ENCODE data around the gene FSD1. TPM values are rescaled to one million over a fixed set of nuclear protein-coding genes. Genes with fewer than 3 reads are reported as not detected.

The FSD1 gene
- total RNA-seq, 2 donors from 2014 or later: 17.1 to 22.8 TPM

DNA sequence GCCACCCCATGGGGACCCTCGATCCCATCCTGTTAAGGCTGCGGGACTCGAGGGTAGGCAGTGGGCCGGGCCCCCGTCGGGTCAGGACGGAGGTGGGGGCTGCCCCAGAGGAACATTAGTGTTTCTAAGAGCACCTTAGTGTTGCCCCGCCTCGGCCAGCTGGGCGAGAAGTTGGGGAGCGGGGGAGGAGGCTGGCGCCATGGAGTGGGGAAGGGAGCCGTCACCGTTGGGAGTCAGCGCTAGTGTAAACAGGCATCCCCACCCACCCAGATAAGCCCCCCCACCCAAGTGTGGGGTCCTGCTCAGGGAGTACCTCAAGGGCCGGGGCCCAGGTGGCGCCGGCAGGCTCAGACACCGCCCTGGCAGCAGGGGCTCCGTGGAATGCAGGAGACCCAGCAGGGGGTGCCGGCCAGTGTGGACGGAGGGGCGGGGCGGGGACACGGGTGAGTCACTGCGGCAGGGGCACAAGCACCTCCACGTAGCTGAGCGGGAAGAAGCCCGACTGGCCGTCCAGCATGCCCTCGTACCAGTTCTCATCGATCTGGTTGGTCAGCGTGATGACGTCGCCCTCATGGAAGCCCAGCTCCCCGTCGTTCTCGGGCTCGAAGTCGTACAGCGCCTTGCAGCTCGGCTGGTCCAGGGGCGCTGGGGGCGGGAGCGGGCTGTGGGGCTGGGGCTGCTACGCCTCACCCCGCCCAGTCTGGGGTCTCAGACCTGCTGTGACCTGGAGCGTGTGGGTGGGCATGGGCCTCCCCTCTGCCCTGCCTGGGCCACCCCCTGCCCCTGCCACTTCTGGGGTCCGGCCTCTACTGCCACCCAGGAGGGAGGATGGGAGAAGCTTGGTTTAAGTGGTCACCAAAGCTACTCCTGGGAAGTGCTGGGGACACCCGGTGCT, 57.0 kb downstream of the FSD1 start:
- no peak overlapping the region for H3K4me3 Mint-ChIP-seq
- no peaks in the 10 kb centered on the region for H3K9me3 Mint-ChIP-seq
- no peaks in the 10 kb centered on the region for H3K4me1 Mint-ChIP-seq (ENCODE audit: low read depth)
- H3K27me3 Mint-ChIP-seq (ENCODE audit: low read depth): no peaks in the 10 kb centered on the region
- H3K36me3 Mint-ChIP-seq (ENCODE audit: insufficient read depth in 2 of 2): peaks cover 0 to 5% of the 10 kb centered on the region in 2 donors
- DNase-seq (no peak), ATAC-seq (replicated peaks in 1 of 2) (no peak)
- no peak overlapping the region for H3K27ac Mint-ChIP-seq

DNA sequence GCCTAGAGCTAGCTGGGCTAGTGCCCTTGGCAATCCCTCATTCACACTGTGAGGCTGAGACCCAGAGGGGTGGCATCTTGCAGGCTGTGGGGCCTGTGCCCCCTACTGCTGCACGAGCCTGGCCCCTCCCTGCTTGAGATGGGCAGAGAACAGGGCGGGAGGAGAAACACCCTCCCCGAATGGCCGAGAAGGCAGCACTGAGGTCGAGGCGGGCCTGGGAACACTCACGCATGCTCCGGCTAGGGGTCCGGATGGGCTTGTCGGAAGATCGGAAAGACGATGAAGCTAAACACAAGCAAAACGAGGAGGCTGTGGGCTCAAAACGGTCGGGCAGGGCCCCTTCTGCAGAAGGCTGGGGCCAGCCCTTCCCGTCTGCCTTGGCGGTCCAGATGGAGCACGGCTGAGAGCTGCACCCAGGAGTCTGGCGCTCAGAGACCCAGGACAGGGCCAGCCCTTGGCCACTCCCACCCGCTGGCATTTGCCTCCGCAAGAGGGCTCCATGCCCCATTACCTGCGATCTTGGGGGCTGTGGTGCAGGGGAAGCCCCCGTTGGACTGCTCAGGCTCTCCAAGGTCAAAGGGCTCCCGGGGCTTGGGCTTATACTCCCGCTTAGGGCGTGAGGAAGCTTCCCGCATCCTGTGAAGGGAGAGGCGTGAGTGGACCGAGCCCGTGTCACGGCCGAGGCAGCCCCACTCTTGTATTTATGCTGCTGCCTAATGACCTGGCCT, 57.9 kb downstream of the FSD1 start:
- H3K27ac Mint-ChIP-seq: no peak overlapping the region

DNA sequence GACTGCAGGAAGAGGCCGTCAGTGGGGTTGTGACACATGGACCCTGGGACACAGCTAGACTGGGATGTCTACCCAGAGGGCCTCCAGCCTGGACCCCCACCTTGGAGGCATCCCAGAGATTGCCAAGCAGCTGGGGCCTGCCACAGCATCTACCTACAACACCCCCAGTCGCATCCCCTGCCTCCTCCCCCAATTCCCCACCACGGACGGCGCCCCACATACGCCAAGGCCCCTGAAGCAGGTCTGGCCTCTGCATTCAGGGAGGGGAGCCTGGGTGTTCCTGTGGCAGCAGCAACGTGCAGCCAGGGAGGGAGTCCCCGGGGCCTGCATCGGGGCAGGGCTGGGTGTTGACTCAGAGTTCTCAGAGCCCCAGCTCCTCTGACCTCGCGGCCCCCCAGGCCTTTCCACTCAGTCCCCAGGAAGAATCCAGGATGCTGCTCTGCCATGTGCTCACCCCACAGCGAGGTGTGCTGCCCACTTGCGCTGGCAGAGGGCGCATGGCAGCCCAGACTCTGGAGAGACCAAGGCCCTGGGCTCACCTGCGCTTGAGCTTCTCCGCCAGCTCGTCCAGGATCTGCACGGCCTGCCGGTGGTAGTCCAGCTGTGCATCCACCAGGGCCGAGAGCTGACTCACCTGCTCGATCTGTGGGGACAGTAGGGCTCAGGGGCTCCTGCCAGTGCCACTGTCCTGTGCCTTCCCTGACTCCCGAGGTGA, 58.6 kb downstream of the FSD1 start:
- Mint-ChIP-seq H3K4me3 (no peak overlapping the region), H3K27ac (no peak overlapping the region), H3K9me3 (no peaks in the 10 kb centered on the region), H3K4me1 (ENCODE audit: low read depth) (peaks cover 2% of the 10 kb centered on the region), H3K27me3 (ENCODE audit: low read depth) (no peaks in the 10 kb centered on the region), H3K36me3 (ENCODE audit: insufficient read depth in 2 of 2) (peaks cover 0 to 5% of the 10 kb centered on the region in 2 donors)
- ATAC-seq (replicated peaks in 1 of 2) (no peak), DNase-seq (no peak)

More for the DNA sequence above, 57.9 kb downstream of the FSD1 start:
- DNase-seq (no peak), ATAC-seq (replicated peaks in 1 of 2) (no peak)
- Mint-ChIP-seq H3K9me3 (no peaks in the 10 kb centered on the region), H3K27me3 (ENCODE audit: low read depth) (no peaks in the 10 kb centered on the region), H3K4me1 (ENCODE audit: low read depth) (no peaks in the 10 kb centered on the region), H3K36me3 (ENCODE audit: insufficient read depth in 2 of 2) (peaks cover 0 to 5% of the 10 kb centered on the region in 2 donors), H3K4me3 (no peak overlapping the region)

DNA sequence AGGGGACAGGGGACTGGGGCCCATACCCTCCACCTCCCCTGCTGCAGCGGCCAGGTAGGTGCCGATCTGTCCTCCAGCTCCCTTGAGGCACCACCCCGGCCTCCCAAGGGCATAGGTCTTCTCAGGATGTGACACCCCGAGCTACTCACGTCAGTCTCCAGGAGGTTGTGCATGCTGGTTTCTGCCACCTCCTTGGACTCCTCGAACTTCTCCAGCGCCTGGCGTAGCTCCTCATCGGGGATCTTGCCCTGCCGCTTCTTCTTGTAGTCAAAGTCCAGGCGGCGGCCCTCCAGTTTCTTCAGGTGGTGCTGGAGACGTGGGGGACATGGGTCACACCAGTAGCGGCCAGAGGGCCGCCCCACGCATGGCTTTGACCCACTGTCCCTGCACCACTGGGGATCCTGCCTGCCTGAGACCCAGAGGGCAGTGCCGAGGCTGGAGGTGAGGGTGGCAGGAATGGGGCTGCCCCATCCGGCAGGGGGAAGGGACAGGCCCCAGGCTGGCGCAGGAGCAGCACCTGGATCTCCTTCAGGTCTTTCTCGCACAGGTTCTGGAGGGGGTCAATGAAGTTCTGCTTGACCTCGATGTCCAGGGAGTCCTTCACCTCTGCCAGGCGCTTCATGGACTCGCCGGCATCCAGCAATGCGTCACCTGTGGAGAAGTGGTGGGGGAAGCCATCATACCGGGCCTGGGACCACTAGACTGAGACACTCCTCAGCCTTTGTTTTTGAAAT, 59.3 kb downstream of the FSD1 start:
- Mint-ChIP-seq H3K27me3 (ENCODE audit: low read depth) (no peaks in the 10 kb centered on the region), H3K4me3 (no peak overlapping the region), H3K4me1 (ENCODE audit: low read depth) (peaks cover 9% of the 10 kb centered on the region), H3K27ac (no peak overlapping the region), H3K36me3 (ENCODE audit: insufficient read depth in 2 of 2) (peaks cover 0 to 5% of the 10 kb centered on the region in 2 donors), H3K9me3 (no peaks in the 10 kb centered on the region)
- DNase-seq: no peak
- no peak for ATAC-seq (replicated peaks in 1 of 2)

DNA sequence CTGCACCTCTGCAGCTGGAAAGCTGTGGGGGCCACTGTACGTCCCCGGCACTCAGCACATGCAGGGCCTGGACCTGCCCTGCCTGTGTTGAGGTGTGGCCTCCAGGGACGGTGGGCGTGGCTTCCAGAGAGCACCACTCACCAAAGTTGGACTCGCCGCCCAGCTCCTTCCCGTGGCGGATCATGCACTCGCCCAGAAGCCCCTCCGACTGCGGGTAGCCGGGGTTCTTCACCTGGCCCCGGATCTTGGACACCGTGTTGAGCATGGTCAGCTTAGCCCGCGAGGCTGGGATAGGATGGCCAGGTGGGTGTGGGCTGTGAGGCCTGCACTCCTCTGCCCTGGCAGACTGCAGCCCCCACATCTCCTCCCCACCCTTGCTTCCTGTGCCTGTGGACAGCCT, 60.9 kb downstream of the FSD1 start:
- no peaks in the 10 kb centered on the region for H3K27me3 Mint-ChIP-seq (ENCODE audit: low read depth)
- H3K4me1 Mint-ChIP-seq (ENCODE audit: low read depth): peaks cover 25% of the 10 kb centered on the region
- H3K36me3 Mint-ChIP-seq (ENCODE audit: insufficient read depth in 2 of 2): peaks cover 0 to 5% of the 10 kb centered on the region in 2 donors
- no peaks in the 10 kb centered on the region for H3K9me3 Mint-ChIP-seq
- H3K27ac Mint-ChIP-seq: no peak overlapping the region
- H3K4me3 Mint-ChIP-seq: no peak overlapping the region
- ATAC-seq (replicated peaks in 1 of 2) (no peak), DNase-seq (no peak)

DNA sequence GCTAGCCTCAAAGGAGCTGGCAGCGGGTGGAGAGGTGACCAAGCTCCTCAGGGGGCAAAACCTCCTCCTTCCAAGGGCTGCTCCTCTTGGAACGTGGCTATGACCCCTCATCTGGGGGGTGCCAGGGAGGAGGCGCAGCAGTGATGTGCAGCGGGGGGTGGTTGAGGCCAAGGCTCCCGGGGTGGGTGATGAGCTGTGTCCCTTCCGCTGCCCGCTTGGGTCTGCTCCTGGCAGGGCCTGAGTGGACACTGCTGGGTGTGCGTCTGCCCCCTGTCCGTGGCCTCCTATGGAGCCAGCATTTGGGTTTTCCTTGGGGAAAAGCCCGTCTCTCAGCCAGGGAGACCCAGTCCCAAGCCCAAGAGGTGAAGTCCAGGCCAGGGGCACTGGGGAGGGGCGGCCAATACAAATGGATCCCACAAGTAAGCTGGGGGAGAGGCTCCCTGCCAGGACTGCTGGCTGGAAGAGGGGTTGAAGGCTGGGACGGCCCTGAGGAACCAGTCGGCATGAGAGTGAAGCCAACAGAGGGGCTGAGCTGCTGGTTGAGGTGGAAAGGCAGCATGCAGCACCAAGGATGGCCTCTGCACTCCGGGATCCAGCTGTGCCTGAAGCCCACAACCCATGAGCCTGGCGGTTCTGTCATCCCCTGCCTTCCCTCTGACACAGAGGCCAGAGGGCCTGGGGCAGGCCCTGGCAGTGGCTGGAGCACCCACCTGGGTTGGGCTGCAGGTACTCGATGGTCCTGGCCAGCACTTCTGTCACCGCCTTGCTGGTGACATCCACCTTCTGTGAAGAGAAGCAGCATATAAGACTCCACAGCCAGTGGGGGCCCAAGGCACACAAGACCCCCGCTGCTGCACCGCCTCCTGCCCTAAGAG, 61.6 kb downstream of the FSD1 start:
- Mint-ChIP-seq H3K9me3 (no peaks in the 10 kb centered on the region), H3K27ac (no peak overlapping the region), H3K4me3 (no peak overlapping the region), H3K27me3 (ENCODE audit: low read depth) (no peaks in the 10 kb centered on the region), H3K36me3 (ENCODE audit: insufficient read depth in 2 of 2) (peaks cover 0 to 5% of the 10 kb centered on the region in 2 donors), H3K4me1 (ENCODE audit: low read depth) (peaks cover 32% of the 10 kb centered on the region)
- no peak for ATAC-seq (replicated peaks in 1 of 2)
- no peak for DNase-seq

DNA sequence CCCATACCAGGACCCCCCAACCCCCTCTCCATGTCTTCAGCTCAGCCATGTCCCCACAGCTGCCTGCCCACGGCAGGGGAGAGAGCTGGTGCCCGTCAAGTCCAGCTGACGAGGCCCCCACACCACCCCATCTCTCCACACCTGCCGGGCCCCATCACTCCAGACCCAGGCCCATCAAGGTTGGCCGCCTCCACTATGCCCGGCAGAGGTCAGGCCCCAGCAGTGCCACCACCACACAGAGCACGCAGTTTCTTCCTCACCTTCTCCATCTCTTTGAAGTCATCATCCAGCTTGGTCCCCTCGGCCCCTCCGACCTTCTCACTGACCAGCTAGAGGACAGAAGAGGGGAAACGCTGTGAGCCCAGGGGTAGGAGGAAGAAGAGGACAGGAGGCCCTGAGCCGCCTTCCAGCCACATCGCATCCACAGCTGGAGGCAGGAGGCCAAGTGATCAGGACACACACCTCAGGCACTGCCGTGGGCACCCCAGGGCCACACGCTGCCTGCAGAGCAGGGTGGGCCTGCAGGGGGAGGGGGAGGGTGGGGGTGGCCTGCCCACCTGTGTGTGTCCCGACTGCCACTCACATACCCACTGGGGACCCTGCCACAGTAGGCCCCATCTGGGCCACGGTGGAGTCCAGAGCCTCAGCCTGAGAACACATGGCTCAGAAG, 62.4 kb downstream of the FSD1 start:
- Mint-ChIP-seq H3K4me3 (no peak overlapping the region), H3K36me3 (ENCODE audit: insufficient read depth in 2 of 2) (peaks cover 0 to 5% of the 10 kb centered on the region in 2 donors), H3K4me1 (ENCODE audit: low read depth) (peaks cover 40% of the 10 kb centered on the region), H3K9me3 (no peaks in the 10 kb centered on the region), H3K27ac (no peak overlapping the region), H3K27me3 (ENCODE audit: low read depth) (no peaks in the 10 kb centered on the region)
- ATAC-seq (replicated peaks in 1 of 2): no peak
- DNase-seq: no peak

DNA sequence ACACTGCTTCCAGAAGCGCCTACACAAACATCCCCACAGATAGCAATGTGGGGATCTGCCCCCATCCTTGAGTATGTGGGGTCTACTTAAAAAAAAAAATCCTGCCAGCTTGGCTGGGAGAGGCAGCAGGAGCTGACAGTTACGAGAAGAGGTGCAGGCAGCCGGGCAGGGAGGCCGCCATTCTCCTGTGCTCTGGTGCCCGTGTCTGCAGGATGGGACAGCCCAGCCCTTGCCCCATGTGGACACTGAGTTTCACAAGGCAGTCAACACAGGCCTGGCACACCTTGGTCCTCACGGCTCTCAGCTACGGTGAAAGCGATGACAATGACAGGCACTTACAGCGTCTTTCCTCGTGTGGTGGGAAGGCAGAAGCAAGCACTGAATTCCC, 62.9 kb downstream of the FSD1 start:
- Mint-ChIP-seq H3K36me3 (ENCODE audit: insufficient read depth in 2 of 2) (peaks cover 0 to 3% of the 10 kb centered on the region in 2 donors), H3K4me1 (ENCODE audit: low read depth) (peaks cover 45% of the 10 kb centered on the region), H3K4me3 (no peak overlapping the region), H3K9me3 (no peaks in the 10 kb centered on the region), H3K27me3 (ENCODE audit: low read depth) (no peaks in the 10 kb centered on the region), H3K27ac (no peak overlapping the region)
- no peak for DNase-seq
- ATAC-seq (replicated peaks in 1 of 2): no peak

DNA sequence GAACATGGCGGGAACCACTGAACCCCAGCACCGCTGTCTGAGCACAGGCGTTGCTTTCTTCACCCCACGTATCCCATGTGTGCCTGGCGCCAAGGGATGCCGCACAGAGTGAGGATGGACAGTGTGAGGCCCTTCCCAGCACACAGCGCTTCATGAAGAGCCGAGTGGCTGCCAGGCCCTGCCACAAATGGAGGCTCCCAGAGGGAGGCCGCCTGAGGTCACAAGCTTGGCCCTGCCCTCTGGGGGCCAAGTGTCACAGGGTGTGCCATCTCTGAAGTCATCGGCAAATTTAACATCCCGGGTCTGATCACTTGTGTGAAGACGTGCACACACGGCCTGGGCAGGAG, 63.4 kb downstream of the FSD1 start:
- peaks cover 49% of the 10 kb centered on the region for H3K4me1 Mint-ChIP-seq (ENCODE audit: low read depth)
- peak overlapping the region; percentile 63 for H3K27ac Mint-ChIP-seq
- H3K9me3 Mint-ChIP-seq: no peaks in the 10 kb centered on the region
- DNase-seq (no peak), ATAC-seq (replicated peaks in 1 of 2) (no peak)
- H3K36me3 Mint-ChIP-seq (ENCODE audit: insufficient read depth in 2 of 2): peaks cover 0 to 3% of the 10 kb centered on the region in 2 donors
- no peaks in the 10 kb centered on the region for H3K27me3 Mint-ChIP-seq (ENCODE audit: low read depth)
- peak overlapping the region in 1 of 2 donors; percentile 16 for H3K4me3 Mint-ChIP-seq

DNA sequence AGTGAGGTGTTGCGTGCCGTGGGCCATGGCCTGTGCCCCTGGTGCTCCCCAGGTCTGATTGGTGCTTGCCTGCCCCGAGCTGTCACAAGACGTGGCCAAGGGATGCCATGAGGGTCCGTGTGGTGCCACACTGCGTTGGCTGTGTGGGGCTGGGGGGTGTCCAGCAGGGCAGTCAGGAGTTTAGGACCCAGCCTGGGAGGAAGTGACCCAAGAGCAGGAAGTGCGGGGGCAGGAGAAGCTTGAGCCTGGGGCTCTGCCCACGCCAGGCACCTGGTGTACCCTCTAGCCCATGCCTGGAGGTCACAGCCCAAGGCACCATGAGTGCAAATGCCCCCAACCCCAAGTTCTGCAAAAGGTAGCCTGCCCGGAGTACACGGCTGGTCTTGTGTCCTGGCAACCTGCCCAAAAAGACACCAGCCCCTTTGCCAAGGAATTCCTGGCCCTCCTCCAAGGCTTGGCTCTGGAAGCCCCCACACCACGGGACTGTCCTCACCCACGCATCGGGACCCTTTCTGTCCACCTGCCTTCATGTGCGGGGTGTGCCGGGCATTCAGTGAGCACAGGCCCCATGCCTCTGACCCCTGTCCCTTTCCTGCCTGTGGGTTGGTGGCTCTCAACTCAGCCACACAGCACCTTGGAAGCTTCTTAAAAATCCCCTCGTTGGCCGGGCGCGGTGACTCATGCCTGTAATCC, 63.9 kb downstream of the FSD1 start:
- no peaks in the 10 kb centered on the region for H3K9me3 Mint-ChIP-seq
- H3K4me3 Mint-ChIP-seq: peak overlapping the region; percentile 78 to 94
- H3K27me3 Mint-ChIP-seq (ENCODE audit: low read depth): no peaks in the 10 kb centered on the region
- no peak for DNase-seq
- peaks cover 50% of the 10 kb centered on the region for H3K4me1 Mint-ChIP-seq (ENCODE audit: low read depth)
- H3K27ac Mint-ChIP-seq: peak overlapping the region; percentile 87
- no peak for ATAC-seq (replicated peaks in 1 of 2)
- H3K36me3 Mint-ChIP-seq (ENCODE audit: insufficient read depth in 2 of 2): peaks cover 0 to 3% of the 10 kb centered on the region in 2 donors
